HEK293 (cell line): ENCODE results near the gene STX16.

Experiments
- CTCF ChIA-PET: fragments of 350-600 bp; formaldehyde crosslinking; extraction: SDS; loops from one replicate; lab custom pipeline; 2021; ENCODE audit warnings: antibody characterized with exemption; lab: Yijun Ruan, JAX
- POLR2A ChIA-PET: fragments of 300-600 bp; formaldehyde crosslinking; extraction: SDS; loops from one replicate; lab custom pipeline; 2020; ENCODE audit warnings: antibody characterized with exemption, inconsistent platforms; lab: Yijun Ruan, JAX
- H3K27ac ChIP-seq: fragments of 200-500 bp; sonication (Bioruptor generic); 2 replicates; pipeline ENCODE4 v1.5.1; 2014; ENCODE audit warnings: low read depth, low read length, control low read depth, inconsistent platforms; ENCODE audit errors: extremely low read depth
- H3K36me3 ChIP-seq, 2 experiments: fragments of 200-500 bp in 1 of 2; sonication (Bioruptor generic) in 1 of 2; 1 replicate in 1 of 2; 2 replicates in 1 of 2; pipeline ENCODE4 v1.5.1; 2014 to 2017; ENCODE audit warnings: inconsistent platforms in 2 of 2, low read length in 2 of 2; ENCODE audit not compliant: control insufficient read depth in 2 of 2, insufficient read depth in 1 of 2
- H3K4me1 ChIP-seq: fragments of 200-500 bp; sonication (Bioruptor generic); 2 replicates; pipeline ENCODE4 v1.5.1; 2014; ENCODE audit warnings: mild to moderate bottlenecking, low read length, inconsistent platforms; ENCODE audit not compliant: control insufficient read depth, insufficient read depth
- H3K4me3 ChIP-seq: 2 replicates; pipeline ENCODE4 v1.5.1; 2011; ENCODE audit warnings: low read depth, mild to moderate bottlenecking, control low read depth, low read length, moderate library complexity
- H3K9me3 ChIP-seq: fragments of 200-500 bp; sonication (Bioruptor generic); 2 replicates; pipeline ENCODE4 v1.5.1; 2014; ENCODE audit warnings: low read depth, low read length, inconsistent platforms; ENCODE audit not compliant: control insufficient read depth, insufficient read depth
- KLF7 ChIP-seq: fragments of 450-650 bp; formaldehyde crosslinking; IDR thresholded peaks from 2 replicates; pipeline ENCODE4 v1.5.1; 2016; ENCODE audit warnings: missing biosample characterization, missing genetic modification characterization, borderline replicate concordance
- SP2 ChIP-seq: fragments of 450-650 bp; formaldehyde crosslinking; IDR thresholded peaks from 2 replicates; pipeline ENCODE4 v1.5.1; 2016; ENCODE audit warnings: missing biosample characterization, missing genetic modification characterization
- SP3 ChIP-seq: fragments of 450-650 bp; formaldehyde crosslinking; IDR thresholded peaks from 2 replicates; pipeline ENCODE4 v1.5.1; 2016; ENCODE audit warnings: missing biosample characterization, missing genetic modification characterization
- TRIM28 ChIP-seq: IDR thresholded peaks from 2 replicates; pipeline ENCODE4 v1.6.1; 2011; ENCODE audit warnings: low read length, control low read depth, borderline replicate concordance
- YY1 ChIP-seq: fragments of 450-650 bp; formaldehyde crosslinking; IDR thresholded peaks from 2 replicates; pipeline ENCODE4 v1.5.1; 2018; ENCODE audit warnings: missing biosample characterization, missing genetic modification characterization
- ZBTB26 ChIP-seq: fragments of 450-650 bp; formaldehyde crosslinking; optimal IDR thresholded peaks from 2 replicates; pipeline ENCODE3; 2016; ENCODE audit warnings: missing biosample characterization, mild to moderate bottlenecking, missing genetic modification characterization
- ZFP41 ChIP-seq: fragments of 450-650 bp; formaldehyde crosslinking; IDR thresholded peaks from 2 replicates; pipeline ENCODE4 v1.5.1; 2016; ENCODE audit warnings: missing biosample characterization, missing genetic modification characterization, borderline replicate concordance
- ZNF133 ChIP-seq: fragments of 450-650 bp; formaldehyde crosslinking; IDR thresholded peaks from 2 replicates; pipeline ENCODE4 v1.5.1; 2016; ENCODE audit warnings: missing biosample characterization, missing genetic modification characterization
- ZNF174 ChIP-seq: fragments of 450-650 bp; formaldehyde crosslinking; IDR thresholded peaks from 2 replicates; pipeline ENCODE4 v1.5.0; 2017; ENCODE audit warnings: missing biosample characterization, mild to moderate bottlenecking, missing genetic modification characterization
- ZNF214 ChIP-seq: fragments of 450-650 bp; formaldehyde crosslinking; IDR thresholded peaks from 2 replicates; pipeline ENCODE4 v1.5.1; 2017; ENCODE audit warnings: missing biosample characterization, mild to moderate bottlenecking, missing genetic modification characterization, borderline replicate concordance
- ZNF292 ChIP-seq: fragments of 450-650 bp; formaldehyde crosslinking; IDR thresholded peaks from 2 replicates; pipeline ENCODE4 v1.5.1; 2016; ENCODE audit warnings: low read depth, missing biosample characterization, missing genetic modification characterization, borderline replicate concordance
- ZNF37A ChIP-seq: fragments of 450-650 bp; IDR thresholded peaks from 2 replicates; pipeline ENCODE4 v1.5.1; 2018; ENCODE audit warnings: missing biosample characterization, missing genetic modification characterization
- ZNF449 ChIP-seq: fragments of 450-650 bp; formaldehyde crosslinking; IDR thresholded peaks from 2 replicates; pipeline ENCODE4 v1.5.1; 2017; ENCODE audit warnings: missing biosample characterization, mild to moderate bottlenecking, missing genetic modification characterization, moderate library complexity
- ZNF488 ChIP-seq: fragments of 450-650 bp; formaldehyde crosslinking; IDR thresholded peaks from 2 replicates; pipeline ENCODE4 v1.5.1; 2016; ENCODE audit warnings: missing biosample characterization, missing genetic modification characterization
- ZNF501 ChIP-seq: fragments of 450-650 bp; formaldehyde crosslinking; IDR thresholded peaks from 2 replicates; pipeline ENCODE4 v1.5.1; 2016; ENCODE audit warnings: missing biosample characterization, missing genetic modification characterization
- ZNF521 ChIP-seq: fragments of 450-650 bp; formaldehyde crosslinking; IDR thresholded peaks from 2 replicates; pipeline ENCODE4 v1.5.1; 2017; ENCODE audit warnings: missing biosample characterization, mild to moderate bottlenecking, missing genetic modification characterization
- ZNF530 ChIP-seq: fragments of 450-650 bp; formaldehyde crosslinking; IDR thresholded peaks from 2 replicates; pipeline ENCODE4 v1.5.1; 2016; ENCODE audit warnings: low read depth, missing biosample characterization, missing genetic modification characterization
- ZNF626 ChIP-seq: fragments of 450-650 bp; sonication (Bioruptor Pico); formaldehyde crosslinking; IDR thresholded peaks from 2 replicates; pipeline ENCODE4 v1.5.1; 2018; ENCODE audit warnings: missing biosample characterization, missing genetic modification characterization, inconsistent platforms
- ZNF629 ChIP-seq: fragments of 450-650 bp; formaldehyde crosslinking; IDR thresholded peaks from 2 replicates; pipeline ENCODE4 v1.5.1; 2017; ENCODE audit warnings: missing biosample characterization, missing genetic modification characterization
- ZNF692 ChIP-seq: fragments of 450-650 bp; formaldehyde crosslinking; IDR thresholded peaks from 2 replicates; pipeline ENCODE4 v1.5.1; 2016; ENCODE audit warnings: missing biosample characterization, missing genetic modification characterization
- ZNF701 ChIP-seq: fragments of 450-650 bp; formaldehyde crosslinking; IDR thresholded peaks from 2 replicates; pipeline ENCODE4 v1.5.1; 2016; ENCODE audit warnings: missing biosample characterization, missing genetic modification characterization
- ZNF768 ChIP-seq: fragments of 450-650 bp; formaldehyde crosslinking; IDR thresholded peaks from 2 replicates; pipeline ENCODE4 v1.5.1; 2018; ENCODE audit warnings: missing biosample characterization, mild to moderate bottlenecking, missing genetic modification characterization
- ZSCAN4 ChIP-seq: fragments of 450-650 bp; formaldehyde crosslinking; IDR thresholded peaks from 2 replicates; pipeline ENCODE4 v1.5.1; 2017; ENCODE audit warnings: missing biosample characterization, missing genetic modification characterization

Gene STX16

GRCh38 chr20:58633161-58634053, 17.7 kb upstream of the STX16 start:
- POLR2A ChIA-PET, result no interaction called here
- Histone ChIP-seq H3K36me3 (no peaks in the 10 kb centered on the region), H3K4me3 (no peak overlapping the region), H3K9me3 (no peaks in the 10 kb centered on the region), H3K27ac (no peak overlapping the region), H3K4me1 (no peaks in the 10 kb centered on the region)
- CTCF ChIA-PET, result no interaction called here
- no peak for TF ChIP-seq ZNF37A (tag by site-specific recombination)
- no peak for TF ChIP-seq ZNF133 (tag by site-specific recombination)
- no peak for TF ChIP-seq SP3 (tag by site-specific recombination)
- TF ChIP-seq ZNF629, result no peak
- no peak for TF ChIP-seq ZSCAN4 (tag by site-specific recombination)
- TF ChIP-seq ZNF521 (tag by site-specific recombination), result no peak
- TF ChIP-seq ZNF292 (tag by site-specific recombination), result no peak
- TF ChIP-seq SP2 (tag by site-specific recombination), result no peak
- no peak for TF ChIP-seq ZNF692 (tag by site-specific recombination)
- no peak for TF ChIP-seq ZNF214
- TF ChIP-seq ZFP41, result no peak
- no peak for TF ChIP-seq ZNF174 (tag by site-specific recombination)
- no peak for TF ChIP-seq KLF7 (tag by site-specific recombination)
- TF ChIP-seq ZNF768 (tag by site-specific recombination), result no peak
- no peak for TF ChIP-seq ZNF626
- no peak for TF ChIP-seq ZNF488
- no peak for TF ChIP-seq ZNF701 (tag by site-specific recombination)
- TF ChIP-seq YY1 (tag by site-specific recombination), result no peak

- ChIA-PET POLR2A (interaction anchor here (0.6 kb wide), 1 partner anchor 55 kb away, joined by 3 read pairs; no protein-coding TSS in a partner anchor), CTCF (no interaction called here)
- no peaks in the 10 kb centered on the region for H3K36me3 ChIP-seq
- TF ChIP-seq ZNF530 (tag by site-specific recombination) (no peak), ZNF501 (no peak), ZNF449 (tag by site-specific recombination) (no peak), ZBTB26 (no peak), TRIM28 (no peak), ZFP41 (no peak)
- no peaks in the 10 kb centered on the region for H3K4me1 ChIP-seq
- no peak overlapping the region for H3K27ac ChIP-seq
- H3K9me3 ChIP-seq, result no peaks in the 10 kb centered on the region
- H3K4me3 ChIP-seq, result no peak overlapping the region
Observed at GRCh38 chr20:58634059-58634458, 17.0 kb upstream of the STX16 start.
